ENCODE results near the gene STK11. TPM values are rescaled to one million over a fixed set of nuclear protein-coding genes. Genes with fewer than 3 reads are reported as not detected.

Gene STK11
- total RNA-seq, 1 donor from 2014 or later, result 104 TPM

DNA sequence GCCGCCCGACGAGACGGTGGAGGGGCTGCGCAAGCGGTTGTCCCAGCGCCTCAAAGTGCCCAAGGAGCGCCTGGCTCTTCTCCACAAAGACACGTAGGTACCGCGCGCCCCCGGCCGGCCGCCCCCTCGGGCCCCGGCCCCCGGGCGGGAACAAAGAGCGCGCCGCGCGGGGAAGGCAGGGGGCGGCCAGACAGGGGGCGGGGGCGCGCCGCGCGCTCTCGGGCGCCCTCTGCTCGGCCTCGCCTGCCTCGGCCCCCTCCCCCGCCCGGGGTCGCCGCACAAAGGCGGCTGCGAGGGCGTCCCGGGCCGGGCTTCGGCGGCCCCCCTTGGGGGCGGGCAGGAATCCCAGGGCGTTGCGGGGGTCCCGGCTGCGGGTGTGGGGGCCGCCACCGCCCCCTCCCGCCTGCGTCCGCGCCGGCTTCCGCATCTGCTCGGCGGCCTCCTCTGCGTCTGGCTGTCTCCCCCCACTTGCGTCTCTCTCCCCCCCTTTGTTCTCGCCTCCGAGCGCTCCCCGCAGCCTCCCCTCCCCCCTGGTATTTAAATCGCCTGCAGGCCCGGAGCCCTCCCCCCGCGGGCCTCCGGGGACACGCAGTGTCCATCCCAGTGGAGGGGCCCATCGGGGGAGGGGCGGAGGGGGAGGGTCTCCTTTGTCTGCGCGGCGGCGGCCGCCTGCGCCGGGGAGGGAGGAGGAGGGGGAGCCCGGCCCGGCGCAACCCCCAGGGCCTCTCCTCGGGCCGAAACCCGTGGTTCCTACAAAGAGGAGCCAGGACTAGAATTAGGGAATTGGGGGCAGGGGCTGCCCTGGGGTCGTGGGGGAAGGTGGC, 45.1 kb downstream of the STK11 start:
- no peak for DNase-seq (ENCODE audit: low spot score in 2 of 2)
- intact Hi-C loops (cut with DNase I), result no loop called here
- peak overlapping the region; percentile 95 for H3K4me3 ChIP-seq
- no peaks in the 10 kb centered on the region for H3K9me3 ChIP-seq
- H3K27ac ChIP-seq, result peak overlapping the region; percentile 94 to 98
- no peak for TF ChIP-seq CTCF (IDR thresholded peaks at IDR 0.05)
- peaks cover 26 to 38% of the 10 kb centered on the region in 2 donors for H3K36me3 ChIP-seq
- no peaks in the 10 kb centered on the region for H3K27me3 ChIP-seq
- H3K4me1 ChIP-seq, result peaks cover 28 to 45% of the 10 kb centered on the region in 2 donors

DNA sequence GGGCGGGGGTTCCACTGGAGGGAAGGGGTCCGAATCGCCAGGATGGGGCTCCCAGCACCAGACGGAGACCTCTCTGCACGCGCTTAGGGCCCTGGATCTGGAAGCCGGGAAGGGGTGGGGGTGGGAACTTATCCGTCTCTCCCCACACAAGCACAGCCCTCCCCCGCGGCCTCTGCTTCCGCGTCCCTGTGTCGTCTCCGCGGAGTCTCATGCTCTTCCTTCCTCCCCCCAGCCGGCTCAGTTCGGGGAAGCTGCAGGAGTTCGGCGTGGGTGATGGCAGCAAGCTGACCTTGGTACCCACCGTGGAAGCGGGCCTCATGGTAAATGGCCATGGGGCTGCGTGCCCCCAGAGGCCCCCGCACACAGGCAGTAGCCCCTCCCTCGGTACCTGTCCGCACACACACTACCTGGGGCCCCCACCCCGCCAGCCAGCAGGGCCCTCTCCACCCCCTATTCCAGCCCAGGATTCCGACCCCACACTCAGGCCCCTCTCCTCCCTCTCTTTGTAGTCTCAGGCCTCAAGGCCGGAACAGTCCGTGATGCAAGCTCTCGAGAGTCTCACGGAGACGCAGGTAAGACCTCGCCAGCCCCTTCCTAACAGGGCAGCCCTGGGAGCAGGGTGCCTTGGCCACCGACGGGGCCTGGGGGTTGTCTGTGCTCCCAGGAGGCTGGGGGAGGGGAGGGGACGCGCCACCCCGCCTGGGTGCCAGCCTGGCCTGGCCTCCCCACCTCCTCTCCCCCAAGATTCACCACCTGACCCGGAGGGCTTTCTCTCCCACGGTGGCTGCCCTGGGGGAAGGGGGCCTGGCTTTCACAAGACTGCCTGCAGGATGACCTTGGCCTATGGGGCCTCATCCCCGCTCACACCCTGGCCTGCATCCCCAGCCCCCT, 46.0 kb downstream of the STK11 start:
- no peaks in the 10 kb centered on the region for H3K27me3 ChIP-seq
- intact Hi-C loops (cut with DNase I), result no loop called here
- no peak for TF ChIP-seq CTCF (IDR thresholded peaks at IDR 0.05)
- H3K36me3 ChIP-seq, result peaks cover 35 to 47% of the 10 kb centered on the region in 2 donors
- peaks cover 31 to 39% of the 10 kb centered on the region in 2 donors for H3K4me1 ChIP-seq
- H3K9me3 ChIP-seq, result no peaks in the 10 kb centered on the region
- peak overlapping the region; percentile 94 to 98 for H3K27ac ChIP-seq
- peak overlapping the region; percentile 95 for H3K4me3 ChIP-seq
- no peak for DNase-seq (ENCODE audit: low spot score in 2 of 2)

DNA sequence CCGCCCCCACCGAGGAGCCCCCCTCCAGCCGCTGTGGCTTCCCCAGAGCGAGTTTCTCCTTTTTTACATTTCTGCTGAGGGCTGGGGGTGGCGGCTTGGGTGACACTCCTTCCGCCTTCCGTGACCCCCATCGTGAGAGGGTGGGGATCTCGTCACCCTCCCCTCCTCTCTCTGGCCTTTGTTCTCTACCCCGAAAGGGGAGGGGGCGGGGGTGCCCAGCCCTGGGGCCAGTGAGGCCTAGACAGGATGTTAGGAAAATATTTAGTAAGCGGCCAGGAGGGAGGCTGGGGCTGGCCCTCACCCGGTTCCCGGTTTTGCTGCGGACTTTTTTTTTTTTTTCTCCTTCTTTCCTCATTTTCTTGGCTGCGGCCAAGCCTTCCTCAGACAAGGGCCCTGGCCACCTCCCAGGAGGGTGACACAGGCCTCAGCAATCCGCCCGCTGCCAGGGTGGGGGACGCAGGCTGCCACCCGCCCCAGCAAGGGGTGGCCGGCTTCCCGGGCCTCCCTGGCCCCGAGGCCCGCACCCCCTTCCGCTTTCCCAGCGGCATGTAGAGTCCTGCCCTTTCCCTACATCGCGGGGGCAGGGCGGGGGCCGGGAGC, 46.7 kb downstream of the STK11 start:
- TF ChIP-seq CTCF (IDR thresholded peaks at IDR 0.05), result no peak
- intact Hi-C loops (cut with DNase I), result no loop called here
- Histone ChIP-seq H3K27me3 (no peaks in the 10 kb centered on the region), H3K4me3 (peak overlapping the region; percentile 95), H3K36me3 (peaks cover 43 to 54% of the 10 kb centered on the region in 2 donors), H3K9me3 (no peaks in the 10 kb centered on the region), H3K4me1 (peaks cover 31 to 38% of the 10 kb centered on the region in 2 donors), H3K27ac (peak overlapping the region; percentile 94 to 98)
- DNase-seq (ENCODE audit: low spot score in 2 of 2), result peak; percentile 87 to 97

DNA sequence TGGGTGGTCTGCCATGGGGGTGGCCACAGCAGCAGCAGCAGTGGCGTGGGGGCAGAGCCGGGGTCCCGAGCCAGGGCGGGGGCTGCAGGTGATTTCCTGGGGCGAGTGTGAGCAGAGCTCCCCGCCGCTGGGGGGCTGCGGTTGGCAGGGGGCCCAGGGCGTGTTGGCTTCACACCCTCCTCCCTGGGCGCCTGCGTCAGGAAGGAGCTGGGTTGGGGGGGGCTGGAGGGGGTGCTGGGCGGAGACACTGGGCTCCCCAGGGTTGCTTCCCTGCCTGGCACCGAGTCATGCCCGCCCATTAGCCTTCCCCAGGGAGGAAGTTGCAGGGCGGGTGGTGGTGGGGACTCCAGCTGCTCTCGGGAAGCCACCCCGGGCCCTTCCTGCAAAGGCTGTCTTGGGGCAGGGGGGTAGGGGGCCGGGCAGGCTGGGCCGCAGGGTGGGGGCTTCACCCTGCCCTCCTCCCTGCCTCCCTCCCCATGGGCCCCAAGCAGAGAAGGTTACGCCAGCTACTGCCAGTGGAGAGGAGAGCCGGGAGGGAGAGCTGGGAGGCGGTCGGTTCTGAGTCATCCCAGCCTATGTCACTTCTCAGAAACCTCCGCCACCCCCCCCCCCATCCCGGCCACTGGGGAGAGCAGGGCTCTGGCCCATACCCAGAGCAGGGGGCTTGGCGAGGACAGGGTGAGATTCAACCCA, 47.4 kb downstream of the STK11 start:
- TF ChIP-seq CTCF (IDR thresholded peaks at IDR 0.05), result peak in 2 of 3 experiments; percentile 21 to 36

More for the DNA sequence above, 47.4 kb downstream of the STK11 start:
- Histone ChIP-seq H3K9me3 (no peaks in the 10 kb centered on the region), H3K27ac (peak overlapping the region; percentile 94 to 98), H3K27me3 (no peaks in the 10 kb centered on the region), H3K4me1 (peaks cover 28 to 33% of the 10 kb centered on the region in 2 donors), H3K4me3 (peak overlapping the region; percentile 95), H3K36me3 (peaks cover 49 to 61% of the 10 kb centered on the region in 2 donors)
- peak; percentile 90 to 96 for DNase-seq (ENCODE audit: low spot score in 2 of 2)
- intact Hi-C loops (cut with DNase I), result loop anchor here (1.0 kb wide), 1 partner anchor 8 kb away; no protein-coding TSS in a partner anchor

All from ascending aorta (tissue), 2 donors.